DMS53 treated with DMSO at 0.1 percent for 48 hours (cell line): ENCODE results near the gene AKT1S1.
A peak's percentile ranks its signal among the peaks of the same experiment; 100 is the strongest.

ENCODE experiments used
- DNase-seq: peaks from one replicate; lab custom pipeline; 2025; ENCODE audit not compliant: unreplicated experiment; lab: John Stamatoyannopoulos, UW

The AKT1S1 gene

DNA sequence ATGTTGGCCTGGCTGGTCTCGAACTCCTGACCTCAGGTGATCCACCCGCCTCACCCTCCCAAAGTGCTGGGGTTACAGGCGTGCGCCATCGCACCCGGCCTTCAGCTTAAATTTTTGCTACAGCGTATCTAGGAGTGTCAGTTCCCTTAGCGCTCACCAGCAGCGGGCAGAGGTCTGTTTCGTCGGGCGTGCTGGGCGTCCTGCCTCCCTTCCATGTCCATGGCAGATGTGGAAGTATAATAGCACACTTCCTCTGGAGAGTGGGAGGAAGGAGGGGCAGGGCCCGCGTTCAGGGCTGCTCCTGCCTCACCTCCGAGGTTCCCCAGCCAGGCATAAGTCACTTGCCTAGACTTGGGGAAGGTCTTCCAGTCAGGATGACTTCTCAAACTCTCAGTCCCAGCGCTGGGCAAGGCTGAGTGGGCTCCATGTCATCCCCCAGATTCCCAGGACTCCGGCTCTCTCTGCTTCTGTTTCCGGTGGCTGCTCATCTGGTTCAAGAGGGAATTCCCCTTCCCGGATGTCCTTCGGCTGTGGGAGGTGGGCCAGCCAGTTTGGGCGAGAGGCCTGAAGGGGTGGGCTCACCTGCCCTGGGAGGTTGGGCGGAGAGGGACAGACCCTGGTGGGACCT lies 10.0 kb upstream of the AKT1S1 start:
- peak; percentile 55 for DNase-seq

DNA sequence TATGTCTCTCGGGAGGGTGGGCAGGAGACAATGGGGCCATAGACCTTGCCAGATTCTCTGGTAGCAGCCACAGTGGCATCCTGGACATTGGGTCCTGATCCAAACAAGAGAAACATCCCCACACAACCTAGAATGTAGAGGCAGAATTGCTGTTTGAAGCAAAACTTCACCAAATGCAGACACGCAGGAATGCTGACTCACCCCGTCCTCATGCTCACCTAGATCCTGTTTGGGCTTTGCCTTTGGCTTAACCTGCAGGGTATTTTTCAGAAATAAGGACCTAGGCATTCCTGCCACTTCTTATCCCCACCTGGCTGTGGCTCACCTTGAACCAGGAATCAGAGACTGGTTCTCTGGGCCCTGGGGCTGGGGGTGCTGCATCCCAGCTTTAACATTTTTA lies 7.6 kb upstream of the AKT1S1 start:
- no peak for DNase-seq

- no peak for DNase-seq
Observed at GRCh38 chr19:49884109-49884508, 7.0 kb upstream of the AKT1S1 start.

DNA sequence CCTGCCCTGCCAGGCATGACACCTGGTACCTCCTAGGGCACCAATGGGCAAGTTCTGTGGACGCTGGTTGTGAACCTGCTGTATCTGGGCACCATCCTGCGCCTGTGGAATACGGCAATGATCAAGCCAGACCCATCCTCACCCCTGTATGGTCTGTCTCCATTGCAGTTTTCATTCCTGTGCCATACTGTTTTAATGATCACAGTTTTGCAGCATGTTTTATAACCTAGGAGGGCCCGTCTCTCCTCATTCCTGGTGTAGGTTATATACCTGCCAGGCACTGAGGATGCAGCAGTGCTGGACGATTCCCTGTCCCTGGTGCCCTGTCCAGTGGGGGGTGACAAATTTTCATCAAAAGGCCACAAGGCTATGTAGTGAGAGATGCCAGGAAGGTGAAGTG lies 5.9 kb upstream of the AKT1S1 start:
- no peak for DNase-seq

DNA sequence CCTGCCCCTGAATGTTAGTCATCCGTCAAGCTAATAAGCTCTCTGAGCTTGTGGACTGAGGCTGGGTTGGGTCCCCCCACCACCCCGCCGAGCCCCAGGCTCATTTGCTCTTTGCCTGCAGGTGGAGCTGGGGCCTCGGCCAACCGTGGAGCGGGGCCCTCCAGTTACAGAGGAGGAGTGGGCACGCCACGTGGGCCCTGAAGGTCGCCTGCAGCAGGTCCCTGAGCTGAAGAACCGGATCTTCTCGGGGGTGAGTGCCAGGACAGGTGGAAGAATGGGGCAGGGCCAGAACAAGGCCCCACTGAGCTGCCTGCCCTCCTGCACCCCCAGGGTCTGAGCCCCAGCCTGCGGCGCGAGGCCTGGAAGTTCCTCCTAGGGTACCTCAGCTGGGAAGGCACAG lies 5.5 kb upstream of the AKT1S1 start:
- no peak for DNase-seq

DNA sequence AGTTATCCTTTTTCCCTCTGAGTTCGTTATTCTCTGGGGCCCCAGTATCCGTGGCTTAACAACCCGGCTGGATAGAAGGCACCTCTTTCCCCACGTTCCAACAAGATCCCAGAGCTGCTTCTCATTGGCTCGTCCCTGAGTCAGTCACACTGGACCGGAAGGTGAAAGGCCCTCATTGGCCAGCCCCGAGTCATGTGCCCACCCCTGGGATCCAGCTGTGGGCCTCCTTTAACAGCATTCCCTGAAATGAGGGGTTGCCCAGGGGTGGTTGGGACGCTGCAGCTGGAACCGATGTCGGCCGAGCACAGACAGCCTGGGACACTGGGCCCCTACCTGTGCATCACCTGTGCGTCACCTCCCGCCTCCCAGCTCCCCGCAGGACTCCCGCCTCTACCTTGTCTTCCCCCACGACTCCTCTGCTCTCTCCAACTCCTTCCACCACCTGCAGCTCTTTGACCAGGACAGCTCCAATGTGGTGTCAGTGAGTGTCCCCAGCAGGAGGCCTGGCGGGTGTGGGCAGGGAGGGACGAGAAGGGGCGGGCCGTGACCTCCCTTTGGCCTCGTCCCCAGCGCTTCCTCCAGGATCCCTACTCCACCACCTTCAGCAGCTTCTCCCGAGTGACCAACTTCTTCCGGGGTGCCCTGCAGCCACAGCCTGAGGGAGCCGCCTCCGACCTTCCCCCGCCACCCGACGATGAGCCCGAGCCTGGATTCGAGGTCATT lies 4.7 kb upstream of the AKT1S1 start:
- DNase-seq, result no peak

DNA sequence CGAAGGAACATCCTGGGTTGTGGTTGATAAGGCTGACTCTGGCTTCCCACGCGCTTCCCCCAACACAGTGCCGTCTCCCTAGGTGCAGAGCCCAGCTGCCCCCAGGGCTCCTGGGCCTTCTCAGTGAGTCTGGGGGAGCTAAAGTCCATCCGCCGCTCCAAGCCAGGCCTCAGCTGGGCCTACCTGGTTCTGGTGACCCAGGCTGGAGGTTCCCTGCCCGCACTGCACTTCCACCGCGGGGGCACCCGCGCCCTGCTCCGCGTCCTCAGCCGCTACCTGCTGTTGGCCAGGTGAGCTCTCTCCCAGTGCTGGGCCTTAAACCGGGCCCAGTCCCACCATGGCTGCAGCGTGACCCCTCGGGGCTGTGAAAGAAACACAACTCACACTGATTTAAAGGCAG lies 4.0 kb upstream of the AKT1S1 start:
- DNase-seq, result no peak

DNA sequence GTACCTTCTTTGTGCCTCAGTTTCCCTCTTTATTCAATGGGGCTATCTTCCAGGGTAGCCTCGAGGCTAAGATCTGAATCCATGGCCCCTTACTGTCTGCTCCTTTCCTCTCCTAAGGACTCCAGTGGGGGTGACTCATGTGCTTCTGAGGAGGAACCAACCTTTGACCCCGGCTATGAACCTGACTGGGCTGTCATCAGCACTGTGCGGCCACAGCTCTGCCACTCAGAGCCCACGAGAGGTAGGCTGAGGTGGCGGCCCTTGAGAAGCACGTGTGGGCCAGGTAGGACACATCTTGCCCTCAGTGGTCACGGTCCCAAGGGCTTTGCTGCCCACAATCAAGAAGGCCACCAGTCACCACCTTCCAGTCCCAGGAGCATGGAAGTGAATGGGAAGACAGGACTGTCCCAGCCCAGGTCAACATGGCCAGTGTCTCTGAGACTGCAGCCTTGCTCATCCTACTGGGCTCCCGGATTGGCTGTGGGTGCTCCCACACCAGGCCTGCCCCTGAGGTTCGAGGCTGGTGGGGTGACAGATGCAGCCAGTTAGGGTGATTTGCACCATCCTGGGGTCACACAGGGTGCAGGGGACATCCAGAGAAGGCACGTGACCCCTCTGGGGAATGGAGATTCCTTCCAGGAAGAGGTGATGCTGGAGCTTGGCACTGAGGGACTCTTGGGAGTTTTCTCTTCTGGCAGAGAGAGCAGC lies 3.2 kb upstream of the AKT1S1 start:
- DNase-seq, result no peak

- DNase-seq, result no peak
Observed at GRCh38 chr19:49879243-49879963, 2.2 kb upstream of the AKT1S1 start.

DNA sequence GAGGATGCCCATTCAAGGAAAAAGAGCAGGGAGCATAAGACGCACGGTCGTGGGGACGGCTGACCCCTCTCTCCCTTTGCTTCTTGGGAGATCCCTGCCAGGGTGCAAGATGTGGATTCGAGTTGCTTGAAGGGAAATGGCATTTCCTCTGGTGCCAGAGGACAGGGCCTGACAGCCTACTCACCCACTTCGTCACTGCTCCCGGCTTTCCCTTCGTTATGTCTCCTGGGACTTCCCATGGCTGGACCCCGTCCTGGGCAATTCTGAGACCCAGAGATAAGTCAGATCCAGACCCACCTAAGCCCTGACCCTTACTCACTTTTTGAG lies 1.6 kb upstream of the AKT1S1 start:
- no peak for DNase-seq

DNA sequence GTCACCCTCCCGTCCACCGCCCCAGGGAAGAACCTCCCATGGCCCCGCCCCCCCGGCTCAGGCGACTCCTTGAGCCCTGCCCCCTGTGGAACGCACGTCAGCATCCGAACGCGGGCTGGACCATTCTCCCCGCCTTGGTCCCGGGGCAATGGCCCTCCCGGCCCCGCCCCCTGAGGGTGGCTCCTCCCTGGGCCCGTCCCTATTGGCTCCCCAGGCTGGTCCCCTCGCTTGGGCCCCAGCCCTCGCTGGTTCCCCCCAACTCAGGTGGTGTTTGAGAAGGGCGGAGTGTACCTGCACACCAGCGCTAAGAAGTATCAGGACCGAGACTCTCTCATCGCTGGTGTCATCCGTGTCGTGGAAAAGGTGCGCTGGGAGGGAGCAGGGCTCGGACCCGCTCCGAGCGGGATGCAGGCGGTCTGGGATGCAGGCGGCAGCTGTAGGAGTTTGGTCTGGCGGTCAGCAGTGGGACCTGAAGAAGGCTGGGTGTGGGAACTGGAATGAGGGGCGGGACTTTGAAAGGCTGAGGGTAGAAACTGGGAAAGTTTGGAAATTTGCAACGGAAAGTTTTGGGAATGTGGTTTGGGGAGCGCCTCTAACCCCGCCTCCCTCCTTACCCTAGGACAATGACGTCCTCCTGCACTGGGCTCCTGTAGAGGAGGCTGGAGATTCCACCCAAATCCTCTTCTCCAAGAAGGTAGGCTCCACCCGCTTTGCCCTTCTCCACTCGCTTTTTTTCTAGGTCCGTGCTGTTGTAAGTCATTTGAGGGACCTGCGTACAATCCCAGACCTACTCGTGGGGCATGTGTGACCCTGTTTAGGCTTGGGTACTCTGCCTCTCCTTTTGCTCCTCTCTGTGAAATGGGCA lies 956 bp upstream of the AKT1S1 start:
- peak; percentile 89 for DNase-seq

DNA sequence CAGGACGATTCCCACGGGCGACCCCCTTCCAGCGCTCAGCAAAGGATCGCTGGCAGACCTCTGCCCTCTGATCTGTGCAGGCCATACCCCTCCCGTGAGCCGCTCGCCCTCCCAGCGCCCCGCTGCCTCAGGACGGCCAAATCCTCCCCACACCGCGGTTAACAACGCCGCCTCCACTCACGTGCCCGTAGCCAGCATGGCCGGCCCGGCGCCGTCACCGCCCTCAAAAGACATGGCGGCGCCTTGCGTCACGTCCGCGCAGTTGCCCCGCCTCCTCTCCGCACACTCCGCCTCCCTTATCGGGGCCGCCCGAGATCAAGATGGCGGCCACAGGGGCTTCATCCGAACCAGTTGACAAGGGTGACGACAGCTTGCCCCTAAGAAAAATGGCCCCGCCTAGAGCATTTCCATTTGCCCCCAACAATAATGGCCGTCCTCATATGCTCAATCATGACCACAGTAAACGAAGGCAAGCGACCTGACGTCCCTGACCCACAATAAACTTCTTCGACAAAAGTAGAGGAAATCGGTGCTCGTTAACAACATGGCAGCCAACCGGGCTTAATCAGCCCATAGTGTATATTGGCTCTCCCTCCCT lies 634 bp downstream of the AKT1S1 start:
- DNase-seq, result peak; percentile 88

GRCh38 chr19:49875857-49876421 lies 1.2 kb downstream of the AKT1S1 start:
- DNase-seq, result no peak

DNA sequence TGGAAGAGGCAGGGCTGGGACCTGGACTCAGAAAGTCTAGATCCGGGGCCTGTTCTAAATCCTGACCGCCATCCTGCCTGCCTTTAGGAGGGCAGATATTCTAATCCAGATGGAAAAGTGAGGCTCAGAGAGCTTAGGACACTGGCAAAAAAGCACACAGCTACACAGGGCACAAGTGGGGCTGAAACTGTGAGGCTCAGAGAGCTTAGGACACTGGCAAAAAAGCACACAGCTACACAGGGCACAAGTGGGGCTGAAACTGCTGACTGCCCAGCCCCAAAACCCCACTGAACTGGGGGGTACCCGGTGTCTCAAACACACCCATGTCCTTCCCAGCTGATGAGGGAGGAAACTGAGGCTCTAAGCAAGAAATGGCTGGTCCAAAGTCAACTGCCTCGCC lies 2.0 kb downstream of the AKT1S1 start:
- no peak for DNase-seq

GRCh38 chr19:49874503-49875157 lies 2.5 kb downstream of the AKT1S1 start:
- DNase-seq, result no peak

DNA sequence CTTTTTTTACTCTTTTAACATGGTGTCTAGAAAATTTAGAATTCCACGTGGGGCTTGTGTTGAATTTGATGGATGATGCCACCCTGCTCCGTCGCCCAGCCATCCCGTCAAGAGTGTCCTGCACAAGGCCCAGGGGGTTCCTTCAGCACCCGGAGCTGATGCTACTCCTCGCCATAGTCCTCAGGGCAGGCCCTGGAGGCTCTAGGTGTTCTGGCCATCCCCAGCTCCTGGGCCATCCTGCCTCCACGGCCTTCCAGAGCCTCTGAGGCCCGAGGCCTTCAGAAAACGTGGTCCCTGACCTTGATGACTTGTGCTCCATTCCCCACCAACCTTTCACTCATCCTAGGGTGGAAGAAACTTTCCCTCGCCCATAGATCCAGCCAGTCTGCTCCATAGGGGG lies 3.3 kb downstream of the AKT1S1 start:
- no peak for DNase-seq

- DNase-seq, result no peak
Observed at GRCh38 chr19:49873129-49873521, 4.0 kb downstream of the AKT1S1 start.

DNA sequence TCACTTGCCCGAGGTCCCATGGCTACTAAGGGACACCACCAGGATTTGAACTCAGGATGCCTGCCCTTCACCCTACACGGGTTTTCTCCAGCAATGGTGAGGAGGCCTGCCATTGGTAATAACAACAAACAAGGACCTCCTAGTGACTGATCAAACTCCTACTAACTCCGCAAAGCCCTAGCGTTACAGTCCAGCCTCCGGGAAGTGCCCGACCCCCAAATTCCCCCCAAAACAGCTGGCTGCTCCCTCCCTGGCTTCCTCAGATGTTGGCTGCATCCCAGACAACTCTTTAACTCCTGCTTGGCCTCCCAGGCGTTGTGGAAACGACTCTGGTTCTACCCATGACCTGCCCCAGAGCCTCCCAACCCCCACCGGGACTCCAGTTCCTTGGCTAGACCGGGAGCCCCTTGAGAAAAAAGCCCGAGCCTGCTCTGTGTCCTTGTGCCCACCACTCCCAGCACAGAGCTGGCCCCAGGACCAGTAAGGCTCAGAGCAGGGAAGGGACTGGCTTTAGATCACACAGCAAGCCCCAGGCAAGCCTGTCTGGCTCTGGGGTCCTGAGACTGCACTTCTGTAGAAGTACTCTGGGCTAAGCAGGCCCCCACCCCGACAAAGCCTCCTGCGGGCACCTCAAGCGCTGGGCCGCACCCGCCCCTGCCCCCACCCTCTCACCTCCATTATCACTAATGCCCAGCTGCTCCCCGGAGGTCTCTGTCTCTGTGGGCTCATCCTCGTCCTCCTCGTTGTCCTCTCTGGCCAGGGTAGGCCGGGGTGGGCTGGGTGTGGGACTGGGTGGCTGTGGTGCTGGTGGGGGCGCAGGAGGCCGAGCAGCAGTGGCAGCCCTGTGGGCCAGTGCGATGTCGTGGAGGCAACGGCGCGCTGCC lies 4.7 kb downstream of the AKT1S1 start:
- no peak for DNase-seq
